ENCODE data around the gene JAZF1. TPM values are rescaled to one million over a fixed set of nuclear protein-coding genes. Genes with fewer than 3 reads are reported as not detected.

The JAZF1 gene
- total RNA-seq, 4 donors from 2014 or later = 12.7 to 19.2 (median 14.7) TPM

- no peaks in the 10 kb centered on the region for H3K4me1 ChIP-seq
- H3K27me3 ChIP-seq = no peaks in the 10 kb centered on the region
- DNase-seq = no peak
- H3K27ac ChIP-seq = no peak overlapping the region
- H3K4me3 ChIP-seq (replicated peaks in 1 of 3) = no peak overlapping the region
- H3K36me3 ChIP-seq = no peaks in the 10 kb centered on the region
- WGBS, 2 donors = 88 to 100% methylated on average over 1 of the region's 1 CpG
- H3K9me3 ChIP-seq = no peaks in the 10 kb centered on the region
- TF ChIP-seq CTCF (IDR thresholded peaks at IDR 0.05) (no peak), POLR2A (IDR thresholded peaks at IDR 0.05) (no peak)
- intact Hi-C loops (cut with DNase I) = no loop called here
Measured at GRCh38 chr7:28224675-28225074, 44.1 kb upstream of the JAZF1 start.

GRCh38 chr7:28224172-28224571, 43.6 kb upstream of the JAZF1 start:
- Histone ChIP-seq H3K27ac (no peak overlapping the region), H3K4me1 (no peaks in the 10 kb centered on the region), H3K9me3 (no peaks in the 10 kb centered on the region), H3K4me3 (replicated peaks in 1 of 3) (no peak overlapping the region), H3K36me3 (no peaks in the 10 kb centered on the region), H3K27me3 (no peaks in the 10 kb centered on the region)
- DNase-seq = no peak
- WGBS, 2 donors = 40 to 80% methylated on average over 1 of the region's 1 CpG
- intact Hi-C loops (cut with DNase I) = no loop called here
- TF ChIP-seq POLR2A (IDR thresholded peaks at IDR 0.05) (no peak), CTCF (IDR thresholded peaks at IDR 0.05) (no peak)

- Histone ChIP-seq H3K9me3 (no peaks in the 10 kb centered on the region), H3K4me1 (peaks cover 0 to under 1% of the 10 kb centered on the region in 2 donors), H3K27me3 (no peaks in the 10 kb centered on the region), H3K27ac (no peak overlapping the region), H3K4me3 (replicated peaks in 1 of 3) (no peak overlapping the region), H3K36me3 (no peaks in the 10 kb centered on the region)
- TF ChIP-seq POLR2A (IDR thresholded peaks at IDR 0.05) (no peak), CTCF (IDR thresholded peaks at IDR 0.05) (no peak)
- 78 to 87% methylated on average over 3 of the region's 3 CpGs for WGBS, 2 donors
- intact Hi-C loops (cut with DNase I) = no loop called here
- no peak for DNase-seq
Measured at GRCh38 chr7:28222636-28223035, 42.0 kb upstream of the JAZF1 start.

- Histone ChIP-seq H3K27ac (no peak overlapping the region), H3K27me3 (no peaks in the 10 kb centered on the region), H3K9me3 (no peaks in the 10 kb centered on the region), H3K36me3 (no peaks in the 10 kb centered on the region), H3K4me3 (replicated peaks in 1 of 3) (no peak overlapping the region), H3K4me1 (peaks cover 0 to 6% of the 10 kb centered on the region in 2 donors)
- TF ChIP-seq CTCF (IDR thresholded peaks at IDR 0.05) (no peak), POLR2A (IDR thresholded peaks at IDR 0.05) (no peak)
- intact Hi-C loops (cut with DNase I) = no loop called here
- DNase-seq = no peak
Measured at GRCh38 chr7:28219793-28220192, 39.2 kb upstream of the JAZF1 start.

- H3K4me1 ChIP-seq = peaks cover 0 to 6% of the 10 kb centered on the region in 2 donors
- H3K27me3 ChIP-seq = no peaks in the 10 kb centered on the region
- H3K36me3 ChIP-seq = no peaks in the 10 kb centered on the region
- H3K9me3 ChIP-seq = no peaks in the 10 kb centered on the region
- no peak overlapping the region for H3K27ac ChIP-seq
- WGBS, 2 donors = 40 to 52% methylated on average over 3 of the region's 3 CpGs
- no peak for DNase-seq
- no peak overlapping the region for H3K4me3 ChIP-seq (replicated peaks in 1 of 3)
- intact Hi-C loops (cut with DNase I) = no loop called here
- TF ChIP-seq POLR2A (IDR thresholded peaks at IDR 0.05) (no peak), CTCF (IDR thresholded peaks at IDR 0.05) (no peak)
Measured at GRCh38 chr7:28217143-28217542, 36.5 kb upstream of the JAZF1 start.
